NCI-H2029 treated with DMSO at 0.1 percent for 48 hours (cell line): ENCODE measurements around the gene WDR75.

ENCODE experiments used
- DNase-seq: peaks from one replicate; lab custom pipeline; 2025; lab: John Stamatoyannopoulos, UW

WDR75 gene

DNA sequence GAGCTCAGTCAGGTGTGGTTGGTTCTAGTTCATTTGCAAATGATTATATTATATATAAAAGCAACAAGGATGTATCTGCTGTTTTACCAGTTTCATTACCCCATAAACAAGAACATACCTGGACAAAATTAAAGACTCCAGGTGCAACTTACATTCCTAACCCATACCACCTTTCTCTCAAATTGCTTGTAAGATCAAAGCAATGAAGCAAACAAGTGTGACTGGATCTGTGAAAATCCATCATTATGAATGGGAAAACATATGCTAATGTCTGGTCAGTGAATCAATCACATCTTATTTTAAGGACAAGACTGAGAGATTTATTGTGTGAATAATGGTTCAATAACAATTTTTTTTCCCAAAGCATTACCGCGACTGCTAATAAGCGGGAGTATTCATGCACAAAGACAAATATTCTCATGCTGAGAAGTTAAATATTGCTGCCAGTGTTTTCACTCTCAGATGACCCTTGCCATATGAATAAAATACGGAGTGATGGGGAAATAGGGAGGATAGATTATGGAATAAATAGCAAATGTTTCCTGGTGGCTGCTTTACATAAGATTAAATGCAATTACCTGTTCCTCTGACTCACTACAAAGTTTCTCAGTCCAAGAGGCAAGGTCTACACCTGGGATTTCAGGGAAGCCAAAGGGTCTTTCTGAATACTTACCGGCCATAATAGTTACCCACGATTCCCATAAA, 59.3 kb downstream of the WDR75 start:
- DNase-seq = no peak

DNA sequence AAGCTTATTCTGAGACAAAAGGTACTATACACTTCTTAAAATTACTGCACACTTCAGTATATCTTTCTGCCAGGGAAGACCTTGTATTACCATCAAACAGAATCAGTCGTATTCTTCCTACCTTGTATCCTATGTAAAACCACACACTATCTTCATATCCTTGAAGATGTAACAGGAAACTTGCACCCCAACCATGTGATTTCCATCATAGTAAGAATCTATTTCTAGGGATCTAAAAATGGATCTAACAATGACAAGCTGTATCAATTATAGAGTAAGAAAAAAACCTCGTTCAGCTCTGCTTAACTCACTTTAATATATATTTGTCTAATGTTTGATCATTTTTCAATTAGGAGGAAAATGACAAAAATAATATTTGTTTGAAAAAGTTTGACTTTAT, 60.2 kb downstream of the WDR75 start:
- no peak for DNase-seq

DNA sequence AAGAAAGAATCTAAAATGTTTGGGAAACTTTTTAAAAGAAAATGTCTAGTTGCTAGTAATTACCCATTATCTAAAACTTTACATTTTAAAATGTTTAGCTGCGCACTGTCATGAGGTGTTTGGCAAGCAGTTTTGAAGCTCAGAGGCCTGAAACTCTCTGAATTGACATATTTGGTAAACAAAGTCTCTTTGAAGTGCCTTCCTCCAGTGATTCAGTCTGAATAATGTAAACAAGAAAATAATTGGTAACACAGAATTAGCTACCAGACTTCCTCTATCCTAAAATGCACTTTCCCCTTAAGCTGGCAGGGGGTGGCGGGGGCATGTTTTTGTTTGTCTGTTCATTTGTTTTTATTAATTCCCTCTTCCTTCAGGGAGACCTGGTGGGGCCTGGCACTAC, 61.4 kb downstream of the WDR75 start:
- DNase-seq = no peak

DNA sequence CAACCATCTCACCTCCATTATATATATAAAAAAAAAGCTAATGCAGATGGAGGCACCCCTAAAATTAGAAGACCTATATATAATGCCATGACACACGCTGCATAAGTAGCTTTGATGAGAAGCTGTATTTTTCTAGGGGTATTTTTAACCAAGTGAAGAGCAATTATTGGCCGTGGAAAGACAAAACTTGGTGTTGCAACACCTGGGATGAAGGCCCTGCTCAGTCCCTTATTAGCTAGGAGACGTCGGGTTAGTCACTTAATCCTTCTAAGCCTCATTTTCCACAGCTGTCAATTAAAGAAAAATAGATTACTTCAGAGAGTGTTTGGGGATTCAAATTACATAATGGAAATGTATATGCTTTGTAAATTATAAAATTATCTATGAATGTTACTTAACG, 63.0 kb downstream of the WDR75 start:
- DNase-seq = no peak

DNA sequence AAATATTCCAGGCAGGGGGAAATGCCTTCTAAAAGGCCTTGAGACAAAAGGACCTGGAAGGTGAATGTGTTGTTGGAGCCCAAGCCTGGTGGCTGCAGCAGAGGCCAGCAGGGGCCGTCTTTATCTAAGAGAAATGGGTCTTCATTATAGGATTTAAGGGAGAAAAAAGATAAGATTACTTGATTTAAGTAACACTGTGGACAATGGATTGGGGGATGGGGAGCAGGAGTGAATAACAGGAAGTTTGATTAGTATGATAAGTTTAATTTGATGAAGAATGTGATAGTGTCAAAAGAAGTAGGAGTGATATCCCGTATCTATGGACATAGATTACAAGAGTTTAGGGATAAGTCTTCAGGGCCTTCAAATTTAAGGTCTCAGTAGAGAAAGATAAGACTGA, 64.2 kb downstream of the WDR75 start:
- DNase-seq = no peak

DNA sequence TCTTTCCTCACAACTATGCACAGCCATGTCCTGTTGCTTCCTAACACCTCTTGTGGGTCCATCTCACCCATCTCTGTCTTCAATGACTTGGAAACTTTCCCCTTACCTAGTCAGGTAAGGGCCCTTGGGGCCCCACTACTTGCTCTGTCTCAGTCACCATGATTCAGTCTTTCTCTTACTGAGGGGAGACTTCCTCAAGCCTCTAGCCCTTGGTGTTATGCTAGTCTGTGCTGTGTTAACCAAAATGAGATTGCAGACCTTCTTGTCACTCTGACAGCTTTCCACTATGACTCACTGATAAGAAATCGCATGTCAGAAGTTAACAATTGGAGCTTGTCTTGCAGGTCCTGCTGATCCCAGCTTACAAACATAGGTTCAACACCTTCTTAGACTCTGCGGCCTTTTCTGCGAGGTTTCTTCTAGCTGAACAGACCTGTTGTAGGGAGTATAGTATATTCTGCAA, 65.3 kb downstream of the WDR75 start:
- no peak for DNase-seq

DNA sequence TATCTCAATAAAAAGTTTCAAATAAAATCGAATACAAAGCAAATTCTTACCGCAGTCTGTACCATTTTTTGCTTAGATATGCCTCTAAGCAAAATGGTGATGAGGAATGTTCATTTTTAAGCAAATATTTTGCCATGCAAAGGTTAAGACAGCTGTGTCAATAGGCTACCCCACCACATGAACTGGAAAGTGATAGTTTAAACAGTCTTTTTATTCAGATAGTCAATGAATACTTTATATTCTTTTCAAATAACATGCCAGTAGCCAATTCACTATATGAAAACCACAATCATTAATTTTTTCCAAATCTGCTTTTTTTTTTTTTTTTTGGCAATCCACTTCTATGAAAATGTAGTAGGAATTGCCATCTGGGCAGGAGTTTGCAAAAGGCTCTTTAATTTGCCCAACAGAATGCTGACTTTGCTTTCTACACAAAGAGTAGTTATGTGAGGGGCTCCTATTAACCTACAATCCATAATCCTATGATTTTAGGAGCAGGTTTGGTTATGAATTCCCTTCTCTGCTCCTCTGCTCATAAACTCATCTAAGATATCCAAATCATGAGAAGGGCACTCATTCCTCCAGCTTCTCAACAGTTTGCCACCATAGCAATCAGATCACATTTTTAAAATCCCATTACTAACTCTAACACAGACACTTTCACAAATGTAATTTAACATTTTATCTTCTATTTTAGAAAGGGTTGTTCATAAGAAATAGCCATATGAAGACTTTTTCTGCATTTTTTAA, 70.1 kb downstream of the WDR75 start:
- DNase-seq = no peak

DNA sequence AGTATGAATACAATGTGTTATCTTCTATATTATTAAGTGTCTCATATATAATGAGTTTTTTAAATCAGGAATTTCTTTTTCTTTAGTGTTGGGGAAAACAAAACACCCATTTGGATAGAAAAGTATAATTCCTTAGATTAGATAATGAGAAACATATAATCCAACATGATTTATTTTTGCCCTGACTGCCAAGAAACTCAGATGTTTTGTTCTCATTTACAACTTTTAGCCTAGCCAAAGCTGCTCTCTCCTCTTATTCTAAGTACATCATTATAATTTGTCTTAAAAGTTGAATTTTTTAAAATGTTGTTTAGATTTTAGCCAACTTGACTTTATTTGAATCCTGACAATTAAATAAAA, 70.7 kb downstream of the WDR75 start:
- no peak for DNase-seq

DNA sequence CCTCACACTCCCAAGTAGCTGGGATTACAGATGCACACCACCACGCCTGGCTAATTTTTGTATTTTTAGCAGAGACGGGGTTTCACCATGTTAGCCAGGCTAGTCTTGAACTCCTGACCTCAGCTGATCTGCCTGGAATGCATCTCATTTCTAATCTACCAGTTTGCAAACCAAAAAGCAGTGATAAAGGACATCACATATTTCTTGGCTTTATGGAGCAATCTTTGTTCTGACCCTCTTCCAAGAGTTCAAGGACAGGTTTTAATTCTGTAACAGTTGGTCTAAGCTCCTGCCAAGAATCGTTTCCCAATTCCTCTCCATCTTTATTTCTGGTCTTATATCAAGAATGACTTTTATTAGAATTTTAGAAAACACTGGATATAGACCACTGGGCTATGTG, 71.6 kb downstream of the WDR75 start:
- no peak for DNase-seq

DNA sequence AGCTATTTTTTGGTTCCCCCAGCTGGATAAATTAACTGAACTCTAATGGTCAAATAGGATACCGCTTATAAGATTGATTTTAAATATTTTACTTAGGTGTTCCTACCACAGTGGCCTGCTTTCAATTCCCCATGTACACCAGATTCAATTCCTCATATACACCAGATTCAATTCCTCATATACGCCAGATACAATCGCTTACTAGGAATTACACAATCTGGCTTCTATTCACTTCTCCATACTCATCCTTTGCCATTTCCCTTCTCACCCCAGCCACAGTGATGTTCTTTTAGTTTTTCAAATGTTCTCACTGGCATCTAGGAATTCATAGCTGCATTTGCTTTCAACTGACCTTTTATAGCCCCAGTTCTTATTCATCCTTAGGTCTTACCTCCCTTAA, 72.8 kb downstream of the WDR75 start:
- no peak for DNase-seq

DNA sequence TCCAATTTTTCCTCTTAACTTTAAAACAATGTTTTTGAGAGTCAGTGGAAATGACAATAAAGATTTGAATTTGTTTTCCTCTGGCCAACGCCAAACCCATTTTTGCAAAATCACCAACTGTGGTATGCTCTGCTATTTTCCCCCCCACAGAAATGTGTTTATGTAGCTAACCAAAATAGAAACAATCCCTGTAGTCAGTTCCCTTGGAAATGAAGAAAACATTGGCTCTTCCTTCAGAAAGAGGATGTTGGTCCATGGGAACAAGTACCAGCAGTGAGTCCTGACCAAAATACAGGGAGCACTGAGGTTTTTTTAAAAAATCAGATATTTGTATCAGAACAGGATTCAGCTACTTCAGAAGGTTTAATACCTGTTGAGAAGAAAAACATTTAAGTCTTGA, 74.0 kb downstream of the WDR75 start:
- DNase-seq = no peak

DNA sequence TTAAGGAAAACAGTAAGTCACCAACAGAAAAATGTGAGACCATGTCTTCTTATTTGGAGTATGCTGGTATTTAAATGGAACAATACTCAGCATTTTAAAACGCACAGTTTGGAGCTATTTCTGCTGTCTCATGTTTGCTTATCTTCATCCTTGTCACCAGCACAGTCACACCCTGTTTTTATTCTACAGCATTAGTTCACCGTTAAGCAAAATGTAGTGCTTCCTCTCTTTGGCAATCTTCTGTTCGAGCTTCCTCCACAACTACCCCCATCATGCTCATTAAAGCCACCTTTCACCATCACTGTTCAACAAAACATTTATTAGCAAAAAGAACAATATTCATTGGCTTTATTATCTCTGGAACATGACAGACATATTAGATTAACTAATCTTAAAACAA, 75.3 kb downstream of the WDR75 start:
- DNase-seq = no peak

DNA sequence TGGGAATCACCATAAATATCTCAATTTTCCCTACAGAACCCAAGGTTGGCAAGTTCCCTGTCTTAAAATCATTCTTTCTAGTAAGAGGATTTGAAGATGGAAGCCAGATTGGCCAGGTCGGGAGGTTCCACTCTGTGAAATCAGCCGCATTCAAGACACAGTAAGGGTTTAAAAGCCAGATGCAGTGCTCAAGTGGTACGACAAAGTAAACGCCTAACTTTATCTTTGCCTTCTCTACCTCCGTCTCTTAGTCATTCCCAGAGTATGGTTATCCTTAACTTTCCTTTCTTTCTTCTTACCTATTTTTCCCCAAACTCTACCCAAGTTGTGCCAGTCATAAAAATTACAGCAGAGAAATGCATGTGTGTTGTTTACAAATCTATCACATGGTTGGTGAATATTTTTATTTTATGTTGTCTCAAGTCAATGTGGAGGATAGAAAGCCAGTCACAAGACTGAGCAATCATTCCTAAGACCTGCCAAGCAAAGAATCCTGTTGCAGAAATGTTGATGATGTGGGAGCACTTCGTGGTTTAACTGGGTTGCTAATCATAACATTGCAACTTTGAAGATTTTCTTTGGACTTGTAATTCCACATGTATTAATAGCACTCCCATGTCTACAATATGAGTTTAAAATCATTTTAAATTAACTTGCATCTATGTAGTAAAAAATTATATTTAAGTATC, 76.7 kb downstream of the WDR75 start:
- no peak for DNase-seq

DNA sequence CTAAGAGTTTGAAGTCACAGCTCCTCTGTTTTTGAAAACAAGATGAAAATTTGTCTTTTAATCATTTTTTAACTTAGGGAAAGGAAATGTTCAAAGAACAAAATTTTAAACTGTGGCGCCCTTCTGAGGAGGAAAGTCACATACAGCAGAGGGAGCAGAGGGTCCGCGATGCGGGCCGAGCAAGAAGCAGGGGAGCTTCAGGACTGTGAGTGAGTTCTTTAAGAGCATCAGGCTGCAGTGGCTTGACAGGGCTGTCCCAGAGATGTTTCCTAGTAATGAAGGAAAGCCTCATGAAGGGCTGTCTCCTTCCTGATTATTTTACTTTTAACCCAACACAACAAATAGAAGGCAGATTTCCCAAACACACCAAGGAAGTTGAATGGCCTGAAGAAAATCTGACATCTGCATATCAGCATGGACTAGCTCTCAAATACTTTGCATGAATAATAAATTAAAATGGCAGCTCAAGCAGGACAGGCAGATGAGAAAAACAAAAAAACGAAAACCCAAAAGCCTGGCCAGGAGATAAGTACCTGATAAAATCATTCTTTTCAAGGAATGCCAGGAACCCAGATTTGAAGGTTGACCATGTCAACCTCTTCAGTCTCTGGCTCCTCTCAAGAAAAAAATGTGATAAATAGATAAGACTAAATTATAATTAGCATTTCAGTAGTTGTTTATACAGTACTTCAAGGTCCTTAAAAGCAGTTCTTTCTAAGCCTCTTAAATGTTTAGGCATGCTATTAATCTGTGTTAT, 78.5 kb downstream of the WDR75 start:
- DNase-seq = no peak

DNA sequence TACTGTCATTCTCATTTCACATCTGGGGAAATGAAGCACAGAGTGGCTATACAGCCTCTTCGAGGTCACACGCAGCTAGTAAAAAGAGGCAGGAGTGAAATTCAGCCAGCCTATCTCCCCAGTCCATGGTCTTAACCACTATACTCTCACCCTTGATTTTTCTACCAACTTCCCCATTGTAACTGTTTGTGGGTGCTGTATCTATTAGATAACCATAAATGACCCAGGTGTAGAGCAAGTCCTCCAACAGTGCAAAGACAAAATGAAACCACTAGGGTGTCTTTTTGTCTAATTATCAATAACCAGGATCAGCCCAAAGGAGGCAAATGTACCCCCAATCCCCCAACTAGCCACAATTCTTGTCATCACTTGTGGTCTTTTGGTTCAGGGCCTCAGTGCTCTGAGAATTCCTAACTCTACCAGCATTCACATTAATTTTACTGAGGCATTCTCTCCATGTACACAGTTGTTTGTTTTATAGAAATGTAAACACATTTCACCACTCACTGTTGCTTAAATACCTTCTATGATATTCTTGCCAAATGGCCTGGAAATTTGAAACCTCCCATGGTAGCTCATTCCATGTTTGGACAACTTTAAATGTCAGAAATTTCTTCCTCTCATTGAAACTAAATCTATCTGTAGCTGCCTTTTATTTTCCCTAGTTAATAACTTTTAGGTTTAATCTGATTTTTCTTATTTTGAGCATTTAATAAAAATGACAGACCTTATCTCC, 80.6 kb downstream of the WDR75 start:
- peak; percentile 14 for DNase-seq

DNA sequence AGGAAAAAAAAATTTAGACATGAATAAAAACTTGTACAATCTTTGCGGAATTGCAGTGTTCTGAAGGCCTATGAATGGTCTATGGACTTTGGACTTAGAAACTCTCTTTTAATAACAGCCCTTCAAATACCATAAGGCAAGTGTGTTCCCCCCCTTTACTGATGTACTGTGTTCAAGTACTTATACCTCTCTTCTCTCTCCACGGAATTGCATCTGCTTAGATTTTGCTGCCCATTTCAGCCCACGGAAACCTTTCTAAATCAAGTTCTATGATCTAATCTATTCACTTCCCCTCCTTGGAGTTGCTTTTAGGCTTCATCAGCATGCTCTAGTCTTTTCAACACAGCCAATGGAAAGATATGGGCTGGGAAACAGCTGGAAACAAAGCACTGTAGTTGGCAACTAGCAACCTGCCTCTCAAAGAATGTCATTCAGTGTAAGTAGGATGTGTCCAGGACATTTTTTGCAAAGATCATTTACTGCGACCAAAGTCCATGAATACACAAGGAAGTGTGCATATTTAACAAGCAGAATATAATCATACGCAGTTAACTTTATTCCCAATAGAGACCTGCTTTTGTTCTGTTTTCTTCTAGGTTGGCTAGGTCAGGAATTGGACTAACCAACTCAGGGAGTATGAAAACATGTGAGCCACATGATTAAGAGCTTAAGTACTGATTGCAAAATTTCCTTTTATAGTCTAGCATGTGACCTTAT, 81.3 kb downstream of the WDR75 start:
- no peak for DNase-seq

DNA sequence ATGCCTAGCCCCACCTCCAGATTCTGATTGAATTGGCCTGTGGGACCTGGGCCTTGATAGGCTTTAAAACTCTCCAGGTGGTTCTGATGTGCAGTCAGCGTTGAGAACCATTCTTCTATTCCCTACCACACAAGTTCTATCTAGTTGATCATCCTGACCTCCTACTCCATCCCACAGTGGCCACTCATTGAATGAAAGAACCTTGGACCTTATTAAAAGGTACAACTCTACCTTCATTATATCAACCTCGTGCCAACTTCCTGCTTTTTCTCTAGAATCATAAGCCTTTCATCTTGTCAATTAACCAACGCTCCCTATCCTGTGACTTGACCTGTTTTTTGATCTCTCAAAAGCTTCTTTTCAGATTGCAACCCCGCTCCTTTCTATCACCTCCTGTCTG, 83.5 kb downstream of the WDR75 start:
- no peak for DNase-seq
